GM18909 (cell line): ENCODE data around the gene DPH5.
"Not testable (repeated sequence)": the region's sequence is repeated elsewhere in the genome, so short reads cannot be mapped to it uniquely, and the experiment has no call there.

Experiments used
- ATAC-seq: cut with Tn5 transposase; IDR thresholded peaks from one replicate; pipeline ENCODE4 v1.9.1; 2021; ENCODE audit warnings: mild to moderate bottlenecking; ENCODE audit not compliant: unreplicated experiment, poor library complexity

DPH5 gene

GRCh38 chr1:101025657-101026429 is at the start of gene DPH5:
DPH5 (minus strand) TSS chr1:101025784; CDS start chr1:101025443, 341 bp downstream.
- peak; percentile 86 for ATAC-seq

GRCh38 chr1:101073836-101074235 is 48.3 kb upstream of the DPH5 start:
- ATAC-seq = no peak

- no peak for ATAC-seq
Measured at GRCh38 chr1:101071470-101071891, 45.9 kb upstream of the DPH5 start.

- ATAC-seq = no peak
Measured at GRCh38 chr1:101069158-101069557, 43.6 kb upstream of the DPH5 start.

GRCh38 chr1:101066937-101067335 is 41.4 kb upstream of the DPH5 start:
- not testable (repeated sequence) for ATAC-seq

GRCh38 chr1:101066260-101066936 is 40.8 kb upstream of the DPH5 start:
- ATAC-seq = no peak

GRCh38 chr1:101065575-101065974 is 40.0 kb upstream of the DPH5 start:
- ATAC-seq = peak; percentile 70

- ATAC-seq = no peak
Measured at GRCh38 chr1:101064697-101065096, 39.1 kb upstream of the DPH5 start.

GRCh38 chr1:101060992-101061391 is 35.4 kb upstream of the DPH5 start:
- peak; percentile 71 for ATAC-seq

GRCh38 chr1:101059945-101060542 is 34.5 kb upstream of the DPH5 start:
- no peak for ATAC-seq

GRCh38 chr1:101055623-101056022 is 30.0 kb upstream of the DPH5 start:
- no peak for ATAC-seq

GRCh38 chr1:101051688-101052638 is 26.4 kb upstream of the DPH5 start:
- peak; percentile 91 for ATAC-seq

GRCh38 chr1:101050869-101051268 is 25.3 kb upstream of the DPH5 start:
- no peak for ATAC-seq

- no peak for ATAC-seq
Measured at GRCh38 chr1:101044749-101045148, 19.2 kb upstream of the DPH5 start.

- no peak for ATAC-seq
Measured at GRCh38 chr1:101044259-101044658, 18.7 kb upstream of the DPH5 start.

- ATAC-seq = no peak
Measured at GRCh38 chr1:101043776-101044175, 18.2 kb upstream of the DPH5 start.

GRCh38 chr1:101041300-101041699 is 15.7 kb upstream of the DPH5 start:
- no peak for ATAC-seq

- no peak for ATAC-seq
Measured at GRCh38 chr1:101040666-101041065, 15.1 kb upstream of the DPH5 start.

GRCh38 chr1:101039245-101039644 is 13.7 kb upstream of the DPH5 start:
- no peak for ATAC-seq

- ATAC-seq = no peak
Measured at GRCh38 chr1:101037316-101037715, 11.7 kb upstream of the DPH5 start.
